Parathyroid adenoma (tissue), 2 donors: Measurements from ENCODE around the gene TROAP.

ENCODE experiments used
- H2AFZ ChIP-seq: fragments of 300-600 bp; sonication (generic); one replicate; pipeline ENCODE4 v1.7.0; 2017; ENCODE audit warnings: antibody characterized with exemption, mild to moderate bottlenecking
- H3K27ac ChIP-seq: fragments of 300-600 bp; sonication (generic); one replicate; pipeline ENCODE4 v1.7.0; 2017
- H3K27me3 ChIP-seq: fragments of 300-600 bp; sonication (generic); one replicate; pipeline ENCODE4 v1.7.0; 2017; ENCODE audit warnings: low read length; ENCODE audit not compliant: control insufficient read depth, insufficient read depth
- H3K36me3 ChIP-seq: fragments of 300-600 bp; sonication (generic); one replicate; pipeline ENCODE4 v1.7.0; 2017; ENCODE audit warnings: low read length; ENCODE audit not compliant: control insufficient read depth, insufficient read depth
- H3K4me1 ChIP-seq: fragments of 300-600 bp; sonication (generic); one replicate; pipeline ENCODE4 v1.7.0; 2017; ENCODE audit warnings: control low read depth
- H3K4me2 ChIP-seq: fragments of 300-600 bp; sonication (generic); one replicate; pipeline ENCODE4 v1.7.0; 2017; ENCODE audit warnings: low read length
- H3K4me3 ChIP-seq: fragments of 300-600 bp; sonication (generic); one replicate; pipeline ENCODE4 v1.7.0; 2017; ENCODE audit warnings: low read depth, low read length
- H3K79me2 ChIP-seq: fragments of 300-600 bp; sonication (generic); one replicate; pipeline ENCODE4 v1.7.0; 2017; ENCODE audit warnings: control low read depth
- H3K9ac ChIP-seq: fragments of 300-600 bp; sonication (generic); one replicate; pipeline ENCODE4 v1.7.0; 2017; ENCODE audit warnings: mild to moderate bottlenecking
- H3K9me3 ChIP-seq: fragments of 300-600 bp; sonication (generic); one replicate; pipeline ENCODE4 v1.7.0; 2017; ENCODE audit warnings: low read length; ENCODE audit not compliant: control insufficient read depth
- CTCF ChIP-seq: fragments of 300-600 bp; sonication (generic); IDR thresholded peaks from one replicate; pipeline ENCODE4 v1.7.0; 2017; ENCODE audit warnings: antibody characterized with exemption, mild to moderate bottlenecking
- donor health status: primary hyperparathyroidism.

Gene TROAP

GRCh38 chr12:49323524-49324097 lies 556 bp downstream of the TROAP start:
- H3K4me3 ChIP-seq, result peak overlapping the region; percentile 74
- peak overlapping the region; percentile 99 for H2AFZ ChIP-seq
- no peaks in the 10 kb centered on the region for H3K27me3 ChIP-seq
- no peaks in the 10 kb centered on the region for H3K9me3 ChIP-seq
- H3K27ac ChIP-seq, result no peak overlapping the region
- no peak for TF ChIP-seq CTCF
- no peaks in the 10 kb centered on the region for H3K36me3 ChIP-seq
- H3K4me1 ChIP-seq, result no peaks in the 10 kb centered on the region
- no peaks in the 10 kb centered on the region for H3K79me2 ChIP-seq
- H3K4me2 ChIP-seq, result peak overlapping the region; percentile 80
- H3K9ac ChIP-seq, result no peak overlapping the region

GRCh38 chr12:49325606-49326005 lies 2.6 kb downstream of the TROAP start:
- Histone ChIP-seq H3K36me3 (no peaks in the 10 kb centered on the region), H3K27me3 (no peaks in the 10 kb centered on the region), H3K9me3 (no peaks in the 10 kb centered on the region), H3K9ac (no peak overlapping the region), H2AFZ (no peak overlapping the region), H3K79me2 (no peaks in the 10 kb centered on the region), H3K4me1 (no peaks in the 10 kb centered on the region), H3K4me3 (no peak overlapping the region), H3K4me2 (no peak overlapping the region), H3K27ac (no peak overlapping the region)
- no peak for TF ChIP-seq CTCF

- Histone ChIP-seq H3K4me1 (no peaks in the 10 kb centered on the region), H3K36me3 (no peaks in the 10 kb centered on the region), H3K4me3 (no peak overlapping the region), H3K9ac (no peak overlapping the region), H3K9me3 (no peaks in the 10 kb centered on the region), H3K4me2 (no peak overlapping the region), H2AFZ (no peak overlapping the region), H3K79me2 (no peaks in the 10 kb centered on the region), H3K27ac (no peak overlapping the region), H3K27me3 (no peaks in the 10 kb centered on the region)
- no peak for TF ChIP-seq CTCF
Measured at GRCh38 chr12:49327368-49327767, 4.3 kb downstream of the TROAP start.

GRCh38 chr12:49327887-49328286 lies 4.8 kb downstream of the TROAP start:
- no peak overlapping the region for H3K4me2 ChIP-seq
- H3K4me3 ChIP-seq, result no peak overlapping the region
- H3K36me3 ChIP-seq, result no peaks in the 10 kb centered on the region
- no peak overlapping the region for H3K9ac ChIP-seq
- H3K27ac ChIP-seq, result no peak overlapping the region
- no peak for TF ChIP-seq CTCF
- H3K27me3 ChIP-seq, result no peaks in the 10 kb centered on the region
- H2AFZ ChIP-seq, result no peak overlapping the region
- H3K9me3 ChIP-seq, result no peaks in the 10 kb centered on the region
- no peaks in the 10 kb centered on the region for H3K79me2 ChIP-seq
- no peaks in the 10 kb centered on the region for H3K4me1 ChIP-seq

- H3K4me1 ChIP-seq, result no peaks in the 10 kb centered on the region
- no peak overlapping the region for H3K9ac ChIP-seq
- no peak overlapping the region for H3K4me2 ChIP-seq
- no peaks in the 10 kb centered on the region for H3K9me3 ChIP-seq
- no peak for TF ChIP-seq CTCF
- no peak overlapping the region for H2AFZ ChIP-seq
- no peaks in the 10 kb centered on the region for H3K36me3 ChIP-seq
- H3K4me3 ChIP-seq, result no peak overlapping the region
- no peak overlapping the region for H3K27ac ChIP-seq
- no peaks in the 10 kb centered on the region for H3K27me3 ChIP-seq
- H3K79me2 ChIP-seq, result no peaks in the 10 kb centered on the region
Measured at GRCh38 chr12:49328816-49329215, 5.8 kb downstream of the TROAP start.
